HFF-Myc (cell line): Measurements from ENCODE around the gene GOLGA6A.

ENCODE experiments used
- DNase-seq: peaks from one replicate; pipeline ENCODE4 v3.0.0-alpha.2; 2011; ENCODE audit warnings: low read depth; ENCODE audit errors: extremely low read depth
- H3K4me3 ChIP-seq: replicated peaks from 2 replicates; pipeline ENCODE4 v1.5.1; 2011; ENCODE audit warnings: low read depth, mild to moderate bottlenecking, control low read depth, low read length
- TF ChIP-seq, protein P1 (sequence below): IDR thresholded peaks from 2 replicates; pipeline ENCODE4 v1.5.1; 2012; ENCODE audit warnings: mild to moderate bottlenecking, low read depth, low read length, control low read depth; ENCODE audit errors: missing control alignments

Gene GOLGA6A

DNA sequence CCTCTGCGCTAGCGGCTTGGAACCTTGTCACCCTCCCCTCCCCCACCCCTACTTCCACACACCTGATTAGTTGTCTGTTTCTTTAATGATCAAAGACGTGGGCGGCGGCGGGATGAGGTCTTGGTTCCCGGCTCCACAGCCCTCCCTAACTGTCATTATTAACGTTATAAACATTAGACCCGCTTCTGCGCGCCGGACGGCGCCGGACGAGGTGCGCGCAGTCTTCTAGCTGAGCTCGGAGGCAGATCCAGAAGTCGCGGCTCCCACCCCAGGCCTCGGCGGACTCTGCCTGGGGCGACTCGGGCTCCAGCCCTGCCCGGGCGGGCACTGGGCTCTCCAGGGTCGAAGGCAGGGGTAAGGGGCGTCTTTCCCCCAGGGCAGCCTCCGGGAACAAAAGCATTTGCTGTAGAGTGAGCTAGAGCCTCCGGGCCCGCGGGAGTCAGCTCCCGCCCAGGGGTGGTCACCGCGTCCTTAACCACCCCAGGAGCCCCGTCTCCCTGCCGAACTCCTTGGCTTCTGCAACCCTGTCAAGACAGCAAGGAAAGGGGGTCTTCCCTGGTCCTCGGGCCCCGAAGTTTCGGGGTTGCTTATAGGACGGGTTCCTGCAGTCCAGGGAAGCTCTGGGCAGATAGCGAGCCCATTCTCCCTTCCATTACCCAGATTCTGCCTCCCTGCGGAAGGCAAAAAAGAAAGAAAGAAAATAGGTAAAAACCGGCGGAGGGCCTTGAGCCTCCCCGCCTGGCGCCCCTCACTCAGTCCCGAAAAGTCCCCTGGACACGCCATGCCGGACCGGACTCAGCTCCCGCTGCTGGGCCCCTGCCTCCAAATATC, 45.8 kb upstream of the GOLGA6A start:
- no peak for DNase-seq
- TF ChIP-seq, protein P1, sequence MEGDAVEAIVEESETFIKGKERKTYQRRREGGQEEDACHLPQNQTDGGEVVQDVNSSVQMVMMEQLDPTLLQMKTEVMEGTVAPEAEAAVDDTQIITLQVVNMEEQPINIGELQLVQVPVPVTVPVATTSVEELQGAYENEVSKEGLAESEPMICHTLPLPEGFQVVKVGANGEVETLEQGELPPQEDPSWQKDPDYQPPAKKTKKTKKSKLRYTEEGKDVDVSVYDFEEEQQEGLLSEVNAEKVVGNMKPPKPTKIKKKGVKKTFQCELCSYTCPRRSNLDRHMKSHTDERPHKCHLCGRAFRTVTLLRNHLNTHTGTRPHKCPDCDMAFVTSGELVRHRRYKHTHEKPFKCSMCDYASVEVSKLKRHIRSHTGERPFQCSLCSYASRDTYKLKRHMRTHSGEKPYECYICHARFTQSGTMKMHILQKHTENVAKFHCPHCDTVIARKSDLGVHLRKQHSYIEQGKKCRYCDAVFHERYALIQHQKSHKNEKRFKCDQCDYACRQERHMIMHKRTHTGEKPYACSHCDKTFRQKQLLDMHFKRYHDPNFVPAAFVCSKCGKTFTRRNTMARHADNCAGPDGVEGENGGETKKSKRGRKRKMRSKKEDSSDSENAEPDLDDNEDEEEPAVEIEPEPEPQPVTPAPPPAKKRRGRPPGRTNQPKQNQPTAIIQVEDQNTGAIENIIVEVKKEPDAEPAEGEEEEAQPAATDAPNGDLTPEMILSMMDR = no peak
- H3K4me3 ChIP-seq = peak overlapping the region; percentile 20

- TF ChIP-seq, protein P1 = peak; percentile 94
- peak; percentile 46 for DNase-seq
- H3K4me3 ChIP-seq = peak overlapping the region; percentile 20
Measured at GRCh38 chr15:74127255-74127953, 45.1 kb upstream of the GOLGA6A start.

- DNase-seq = no peak
- TF ChIP-seq, protein P1 = no peak
- H3K4me3 ChIP-seq = no peak overlapping the region
Measured at GRCh38 chr15:74124759-74125158, 42.4 kb upstream of the GOLGA6A start.

DNA sequence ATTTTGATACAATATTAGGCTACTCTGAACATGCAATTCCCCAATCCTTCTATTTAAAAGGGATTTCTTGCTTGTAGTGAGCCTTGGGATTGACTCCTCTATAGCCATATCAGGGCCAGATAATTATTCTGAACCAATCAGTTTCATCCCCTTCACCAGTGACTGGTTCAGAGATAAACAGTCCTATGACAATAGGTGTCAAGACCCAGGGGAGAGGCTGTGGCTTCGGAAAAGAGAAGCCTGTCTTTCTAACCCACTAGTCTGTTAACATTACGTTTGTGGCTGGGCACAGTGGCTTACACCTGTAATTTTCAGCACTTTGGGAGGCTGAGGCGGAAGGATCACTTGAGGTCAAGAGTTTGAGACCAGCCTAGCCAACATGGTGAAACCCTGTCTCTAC, 41.8 kb upstream of the GOLGA6A start:
- H3K4me3 ChIP-seq = no peak overlapping the region
- DNase-seq = no peak

DNA sequence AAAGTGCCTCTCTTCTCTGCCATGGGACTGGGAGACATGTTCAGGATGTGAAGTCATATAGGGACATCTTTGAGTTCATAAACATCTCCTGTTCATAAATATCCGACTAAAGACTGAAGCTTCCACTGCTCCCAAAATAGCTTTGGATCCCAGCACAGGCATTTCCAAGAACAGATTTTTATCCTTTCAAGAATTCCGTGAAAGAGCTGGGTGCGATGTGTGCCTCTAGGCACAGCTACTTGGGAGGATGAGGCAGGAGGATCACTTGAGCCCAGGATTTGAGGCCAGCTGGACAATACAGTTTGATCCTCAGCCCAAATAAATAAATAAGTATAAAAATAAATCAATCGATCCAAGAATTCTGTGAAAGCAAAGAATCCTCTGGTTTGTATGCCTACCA, 41.3 kb upstream of the GOLGA6A start:
- no peak for DNase-seq
- TF ChIP-seq, protein P1 = no peak
- H3K4me3 ChIP-seq = no peak overlapping the region

More for the DNA sequence above, 41.8 kb upstream of the GOLGA6A start:
- TF ChIP-seq, protein P1 = no peak

GRCh38 chr15:74123131-74123429, 40.7 kb upstream of the GOLGA6A start:
- DNase-seq = no peak
- H3K4me3 ChIP-seq = no peak overlapping the region
- TF ChIP-seq, protein P1 = no peak
